GM12878 (cell line): ENCODE results near the gene SF3B4. TPM values are rescaled to one million over a fixed set of nuclear protein-coding genes. Genes with fewer than 3 reads are reported as not detected.

Source experiments
- ATAC-seq: fragments of 200-7000 bp; cut with Tn5 transposase; 3 replicates; pipeline ENCODE4 v1.9.1; 2020; ENCODE audit warnings: mild to moderate bottlenecking, moderate library complexity
- BruUV-seq: library from RNA; stranded (reverse); fragments of 400-500 nt; replicated peaks from 2 replicates; lab custom pipeline; 2021; lab: Mats Ljungman, UMichigan
- CTCF ChIA-PET: fragments of 300-600 bp; sonication (Branson Sonifier 250); formaldehyde crosslinking; extraction: SDS; loops from one replicate; lab custom pipeline; 2021; ENCODE audit warnings: inconsistent platforms; lab: Yijun Ruan, JAX
- POLR2A ChIA-PET: fragments of 350-600 bp; formaldehyde crosslinking; extraction: SDS; loops from one replicate; lab custom pipeline; 2021; ENCODE audit warnings: inconsistent platforms; lab: Charles Lee
- RAD21 ChIA-PET: fragments of 300-600 bp; sonication (Branson Sonifier 250); formaldehyde crosslinking; loops from one replicate; lab custom pipeline; 2023; ENCODE audit warnings: antibody characterized with exemption; ENCODE audit not compliant: unreplicated experiment; lab: Charles Lee
- SMC1A ChIA-PET: fragments of 300-600 bp; sonication (Branson Sonifier 250); formaldehyde crosslinking; loops from one replicate; lab custom pipeline; 2023; ENCODE audit not compliant: unreplicated experiment, uncharacterized antibody; lab: Charles Lee
- DNase-seq: peaks from one replicate; pipeline ENCODE4 v3.0.0-alpha.2; 2011; ENCODE audit warnings: low read depth, low spot score
- FAIRE-seq: peaks from 3 replicates; lab custom pipeline; 2011; peaks lifted over from hg19 to GRCh38; lab: Jason Lieb, UNC
- H2AFZ ChIP-seq: 2 replicates; pipeline ENCODE4 v1.6.0; 2011; ENCODE audit warnings: low read depth, low read length, control low read depth; ENCODE audit not compliant: control insufficient read depth
- H3K27ac ChIP-seq: 2 replicates; pipeline ENCODE4 v1.5.1; 2011; ENCODE audit warnings: control low read depth; ENCODE audit not compliant: control insufficient read depth, insufficient read depth
- H3K27me3 ChIP-seq, 2 experiments: replicated peaks in 1 of 2; 2 replicates each; pipeline versions ENCODE4 v1.6.0 to v1.6.1; 2011; ENCODE audit warnings: low read length in 1 of 2; ENCODE audit not compliant: control insufficient read depth in 2 of 2, insufficient read depth in 2 of 2
- H3K36me3 ChIP-seq, 2 experiments: 2 replicates each; pipeline ENCODE4 v1.5.1; 2011; ENCODE audit warnings: low read length in 1 of 2; ENCODE audit not compliant: control insufficient read depth in 2 of 2, insufficient read depth in 2 of 2
- H3K4me1 ChIP-seq: 2 replicates; pipeline ENCODE4 v1.6.1; 2011; ENCODE audit warnings: mild to moderate bottlenecking, low read length, moderate library complexity, mixed read lengths; ENCODE audit not compliant: control insufficient read depth, insufficient read depth
- H3K4me2 ChIP-seq: 2 replicates; pipeline ENCODE4 v1.6.0; 2011; ENCODE audit warnings: control low read depth; ENCODE audit not compliant: control insufficient read depth, insufficient read depth
- H3K4me3 ChIP-seq: fragments of 200-600 bp; sonication (generic); 2 replicates; pipeline ENCODE4 v1.5.1; 2016
- H3K79me2 ChIP-seq: 2 replicates; pipeline ENCODE4 v1.6.0; 2011; ENCODE audit warnings: low read length; ENCODE audit not compliant: control insufficient read depth, insufficient read depth
- H3K9ac ChIP-seq: 2 replicates; pipeline ENCODE4 v1.8.0; 2011; ENCODE audit warnings: low read length, control low read depth, mixed read lengths; ENCODE audit not compliant: control insufficient read depth, insufficient read depth
- H3K9me3 ChIP-seq: replicated peaks from 3 replicates; pipeline ENCODE4 v1.5.1; 2011; ENCODE audit warnings: mild to moderate bottlenecking, low read length; ENCODE audit not compliant: control insufficient read depth, insufficient read depth
- H4K20me1 ChIP-seq: 2 replicates; pipeline ENCODE4 v1.6.0; 2011; ENCODE audit not compliant: control insufficient read depth, insufficient read depth
- BHLHE40 ChIP-seq, 2 experiments: fragments of 450-650 bp in 1 of 2; IDR thresholded peaks; 2 replicates each; pipeline ENCODE4 v1.6.1; 2011 to 2017; ENCODE audit warnings: low read depth in 2 of 2, borderline replicate concordance in 1 of 2, improper control_type of control experiment in 1 of 2, low read length in 1 of 2, mild to moderate bottlenecking in 1 of 2
- CEBPZ ChIP-seq: fragments of 150-350 bp; IDR thresholded peaks from 2 replicates; pipeline ENCODE4 v1.6.1; 2016; ENCODE audit warnings: low read depth, low read length
- CHD1 ChIP-seq: IDR thresholded peaks from 2 replicates; pipeline ENCODE4 v1.6.1; 2012; ENCODE audit warnings: low read depth, low read length, improper control_type of control experiment
- CREB1 ChIP-seq: IDR thresholded peaks from 2 replicates; pipeline ENCODE4 v1.6.1; 2012; ENCODE audit warnings: low read depth, mild to moderate bottlenecking, inconsistent platforms
- CREM ChIP-seq: IDR thresholded peaks from 2 replicates; pipeline ENCODE4 v1.6.1; 2014; ENCODE audit warnings: antibody characterized with exemption, low read depth
- EP300 ChIP-seq, 2 experiments: fragments of 150-350 bp in 1 of 2; IDR thresholded peaks; 2 replicates each; pipeline ENCODE4 v1.6.1; 2011 to 2012; ENCODE audit warnings: low read depth in 2 of 2, low read length in 2 of 2, borderline replicate concordance in 1 of 2, improper control_type of control experiment in 1 of 2, inconsistent platforms in 1 of 2; ENCODE audit not compliant: control insufficient read depth in 1 of 2
- GABPA ChIP-seq: IDR thresholded peaks from 2 replicates; pipeline ENCODE4 v1.6.1; 2014; ENCODE audit warnings: antibody characterized with exemption, low read depth, mild to moderate bottlenecking, inconsistent platforms
- IRF4 ChIP-seq: IDR thresholded peaks from 2 replicates; pipeline ENCODE4 v1.6.1; 2011; ENCODE audit warnings: low read depth, low read length
- PAX5 ChIP-seq: IDR thresholded peaks from 2 replicates; pipeline ENCODE4 v1.6.1; 2011; ENCODE audit warnings: low read depth, low read length, borderline replicate concordance
- TCF3 ChIP-seq: IDR thresholded peaks from 2 replicates; pipeline ENCODE4 v1.6.1; 2012; ENCODE audit warnings: low read depth, mild to moderate bottlenecking, low read length, borderline replicate concordance; ENCODE audit not compliant: insufficient read depth
- ZBED1 ChIP-seq: IDR thresholded peaks from 2 replicates; pipeline ENCODE4 v1.6.1; 2016; ENCODE audit warnings: borderline replicate concordance
- ZBTB40 ChIP-seq: fragments of 450-650 bp; IDR thresholded peaks from 2 replicates; pipeline ENCODE4 v1.6.1; 2016; ENCODE audit warnings: mild to moderate bottlenecking, moderate library complexity, borderline replicate concordance
- ZNF622 ChIP-seq: fragments of 450-650 bp; IDR thresholded peaks from 2 replicates; pipeline ENCODE4 v1.6.1; 2017; ENCODE audit warnings: mild to moderate bottlenecking, inconsistent platforms
- WGBS: methylation state at CpG from one replicate; pipeline ENCODE4 v1.1.6; 2016; ENCODE audit warnings: low lambda C conversion rate; ENCODE audit not compliant: insufficient replicate concordance, insufficient coverage; ENCODE audit errors: missing lambda C conversion rate; 5-methylcytosine and 5-hydroxymethylcytosine counted together
- in situ Hi-C: fragments of 300-500 bp; cut with MboI; formaldehyde crosslinking; loops from 9 replicates; pipeline ENCODE4 v1.14.3; 2018; ENCODE audit warnings: mixed read lengths
- intact Hi-C: fragments of 100-400 bp; cut with micrococcal nuclease; formaldehyde crosslinking; loops from one replicate; pipeline ENCODE4 v1.14.2; 2022; ENCODE audit not compliant: unreplicated experiment
- polyA plus RNA-seq, 11 experiments: library from polyadenylated mRNA; depleted of rRNA in 4 of 11; unstranded in 6 of 11; stranded (reverse) in 5 of 11; fragments of >200 nt; fragmentation: Nextera tagmentation in 4 of 11; fragmentation: Illumina TruSeq in 1 of 11; extraction: Ambion mirVana in 4 of 11; extraction: Trizol in 1 of 11; gene quantifications; 1 replicate in 1 of 11; 2 replicates in 10 of 11; pipeline versions ENCODE4 v1.2.1 to v1.2.3, GENCODE V29; 2011 to 2016; ENCODE audit warnings: inconsistent platforms in 2 of 11, missing spikeins in 2 of 11, low read depth in 1 of 11
- total RNA-seq, 4 experiments: library from RNA; depleted of rRNA in 3 of 4; stranded (reverse); fragments of >200 nt in 3 of 4; fragmentation: Illumina TruSeq in 1 of 4; extraction: Trizol in 1 of 4; gene quantifications; 2 replicates each; pipeline versions ENCODE4 v1.2.1 to v1.2.3, GENCODE V29; 2013 to 2021

Gene SF3B4
- total and polyA plus RNA-seq, 10 of the 15 experiments (the other 5 are each of a cell fraction or from before 2014, with no cell fraction given) = 1.9 to 146 (median 27.5) TPM

GRCh38 chr1:149899460-149900284, 27.9 kb downstream of the SF3B4 start, which contains the start of gene BOLA1:
TSS of gene BOLA1 (plus strand) at chr1:149899568. CDS start at chr1:149900060, 492 bp downstream.
- Histone ChIP-seq H3K27ac (peak within 1 kb of the TSS; percentile 80), H3K4me1 (peaks cover 6% of the 10 kb centered on the region; the same call in 1 of the 2 replicates), H3K4me3 (peak within 1 kb of the TSS; percentile 76), H4K20me1 (no peaks in the 10 kb centered on the region), H3K9ac (peak within 1 kb of the TSS; percentile 78), H3K36me3 (no peaks in the 10 kb centered on the region), H3K79me2 (peaks cover 4% of the 10 kb centered on the region), H3K9me3 (no peaks in the 10 kb centered on the region), H3K4me2 (peak within 1 kb of the TSS; percentile 98), H2AFZ (peak within 1 kb of the TSS; percentile 98), H3K27me3 (no peaks in the 10 kb centered on the region)
- 28% methylated on average over 65 of the region's 65 CpGs for WGBS
- POLR2A ChIA-PET = interaction anchor here (0.5 kb wide), 1 partner anchor 687 kb away, joined by 5 read pairs; no protein-coding TSS in a partner anchor
- SMC1A ChIA-PET = no interaction called here
- CTCF ChIA-PET = interaction anchor here (1.0 kb wide), 1 partner anchor 12 kb away, joined by 5 read pairs; a partner anchor contains a TSS
- TSS peak; percentile 92 for BruUV-seq
- peak; percentile 100 for ATAC-seq
- in situ Hi-C loops = no loop called here
- intact Hi-C loops = loop anchor here (1.0 kb wide), 1 partner anchor 11 kb away; no protein-coding TSS in a partner anchor
- FAIRE-seq = peak; percentile 100
- RAD21 ChIA-PET = interaction anchor here (1.2 kb wide), 1 partner anchor 287 kb away, joined by 4 read pairs; no protein-coding TSS in a partner anchor
- DNase-seq = peak; percentile 67
- TF ChIP-seq PAX5 = no peak
- peak; percentile 72; the same call in 1 of the 2 replicates for TF ChIP-seq ZBTB40
- peak; percentile 73; the same call in 1 of the 2 replicates for TF ChIP-seq GABPA
- peak; percentile 85 for TF ChIP-seq CREB1
- TF ChIP-seq CREM = peak; percentile 97
- no peak for TF ChIP-seq CHD1
- peak; percentile 77 to 89; a peak in 3 of 4 replicates for TF ChIP-seq BHLHE40 (IDR thresholded peaks at IDR 0.05; ENCODE audit: borderline replicate concordance in 1 of 2, low read depth in 2 of 2, low read length in 1 of 2)
- TF ChIP-seq IRF4 = peak; percentile 73
- no peak for TF ChIP-seq ZNF622
- TF ChIP-seq TCF3 = no peak
- TF ChIP-seq EP300 (IDR thresholded peaks at IDR 0.05; ENCODE audit: borderline replicate concordance in 1 of 2, control insufficient read depth in 1 of 2, low read depth in 2 of 2, low read length in 2 of 2) = no peak
- TF ChIP-seq ZBED1 = no peak
- no peak for TF ChIP-seq CEBPZ
